H9 (cell line): ENCODE measurements around the gene TERT. TPM values are rescaled to one million over a fixed set of nuclear protein-coding genes. Genes with fewer than 3 reads are reported as not detected.

Experiments
- DNase-seq: peaks from one replicate; pipeline ENCODE4 v3.0.0-alpha.2; 2017
- H2AFZ ChIP-seq: one replicate; pipeline ENCODE4 v1.6.1; 2013; ENCODE audit warnings: mild to moderate bottlenecking, low read length, control low read depth, moderate library complexity
- H2AK5ac ChIP-seq: 2 replicates; pipeline ENCODE4 v1.6.1; 2013; ENCODE audit warnings: low read length, control low read depth, mixed read lengths; ENCODE audit not compliant: insufficient read length
- H2BK120ac ChIP-seq: one replicate; pipeline ENCODE4 v1.6.1; 2013; ENCODE audit warnings: low read depth, mild to moderate bottlenecking, low read length, control low read depth, inconsistent platforms; ENCODE audit not compliant: poor library complexity, severe bottlenecking
- H2BK12ac ChIP-seq: 2 replicates; pipeline ENCODE4 v1.6.1; 2013; ENCODE audit warnings: low read length, control low read depth, mixed read lengths, low read depth; ENCODE audit not compliant: insufficient read length
- H2BK15ac ChIP-seq: 2 replicates; pipeline ENCODE4 v1.6.1; 2013; ENCODE audit warnings: low read depth, low read length, control low read depth
- H2BK20ac ChIP-seq: one replicate; pipeline ENCODE4 v1.6.1; 2013; ENCODE audit warnings: low read depth, mild to moderate bottlenecking, low read length, control low read depth, inconsistent platforms; ENCODE audit not compliant: poor library complexity, severe bottlenecking
- H2BK5ac ChIP-seq: 2 replicates; pipeline ENCODE4 v1.6.1; 2013; ENCODE audit warnings: low read length, control low read depth, mixed read lengths; ENCODE audit not compliant: insufficient read length
- H3K14ac ChIP-seq: 2 replicates; pipeline ENCODE4 v1.6.1; 2013; ENCODE audit warnings: low read length, control low read depth; ENCODE audit not compliant: insufficient read depth
- H3K18ac ChIP-seq: 2 replicates; pipeline ENCODE4 v1.6.1; 2013; ENCODE audit warnings: low read depth, mild to moderate bottlenecking, mixed read lengths, low read length, control low read depth; ENCODE audit not compliant: insufficient read length
- H3K23ac ChIP-seq: 2 replicates; pipeline ENCODE4 v1.6.1; 2013; ENCODE audit warnings: low read length, control low read depth, mixed read lengths, low read depth; ENCODE audit not compliant: insufficient read length
- H3K23me2 ChIP-seq: 2 replicates; pipeline ENCODE4 v1.6.1; 2013; ENCODE audit warnings: low read depth, mild to moderate bottlenecking, mixed read lengths, low read length, control low read depth; ENCODE audit not compliant: insufficient read length, poor library complexity, severe bottlenecking
- H3K27ac ChIP-seq: 2 replicates; pipeline ENCODE4 v1.5.1; 2013; ENCODE audit warnings: low read length, control low read depth, mixed read lengths, low read depth; ENCODE audit not compliant: insufficient read length
- H3K27me3 ChIP-seq: 2 replicates; pipeline ENCODE4 v1.6.1; 2013; ENCODE audit warnings: low read length, control low read depth, inconsistent platforms; ENCODE audit not compliant: insufficient read depth
- H3K4ac ChIP-seq: 2 replicates; pipeline ENCODE4 v1.6.1; 2013; ENCODE audit warnings: low read depth, mild to moderate bottlenecking, control low read depth, inconsistent platforms, low read length, moderate library complexity
- H3K4me1 ChIP-seq: 2 replicates; pipeline ENCODE4 v1.6.1; 2013; ENCODE audit warnings: low read length, control low read depth, inconsistent platforms; ENCODE audit not compliant: insufficient read depth
- H3K4me2 ChIP-seq: 2 replicates; pipeline ENCODE4 v1.6.1; 2013; ENCODE audit warnings: low read length, control low read depth, mixed read lengths; ENCODE audit not compliant: insufficient read length, insufficient read depth
- H3K56ac ChIP-seq: 2 replicates; pipeline ENCODE4 v1.6.1; 2013; ENCODE audit warnings: low read depth, mild to moderate bottlenecking, mixed read lengths, low read length, control low read depth; ENCODE audit not compliant: insufficient read length
- H3K79me1 ChIP-seq: 2 replicates; pipeline ENCODE4 v1.6.1; 2013; ENCODE audit warnings: low read depth, mild to moderate bottlenecking, moderate library complexity, low read length, control low read depth, inconsistent platforms; ENCODE audit not compliant: insufficient read depth, poor library complexity, severe bottlenecking
- H3K79me2 ChIP-seq: 2 replicates; pipeline ENCODE4 v1.6.1; 2013; ENCODE audit warnings: low read length, control low read depth, inconsistent platforms; ENCODE audit not compliant: insufficient read depth
- H3K9ac ChIP-seq: 2 replicates; pipeline ENCODE4 v1.6.1; 2013; ENCODE audit warnings: low read length, control low read depth, mixed read lengths; ENCODE audit not compliant: insufficient read length; ENCODE audit errors: extremely low read depth
- H3K9me3 ChIP-seq: one replicate; pipeline ENCODE4 v1.6.1; 2013; ENCODE audit warnings: low read depth, low read length, inconsistent platforms; ENCODE audit not compliant: control insufficient read depth
- H3T11ph ChIP-seq: one replicate; pipeline ENCODE4 v1.6.1; 2013; ENCODE audit warnings: mild to moderate bottlenecking, low read length, control low read depth, inconsistent platforms
- H4K20me1 ChIP-seq: one replicate; pipeline ENCODE4 v1.6.1; 2013; ENCODE audit not compliant: control insufficient read depth, insufficient read length, insufficient read depth
- H4K5ac ChIP-seq: 2 replicates; pipeline ENCODE4 v1.6.1; 2013; ENCODE audit warnings: low read depth, mild to moderate bottlenecking, mixed read lengths, low read length, control low read depth; ENCODE audit not compliant: insufficient read length
- H4K8ac ChIP-seq: replicated peaks from 2 replicates; pipeline ENCODE4 v1.6.1; 2013; ENCODE audit warnings: low read length, control low read depth, mixed read lengths, low read depth; ENCODE audit not compliant: insufficient read length
- H4K91ac ChIP-seq: 2 replicates; pipeline ENCODE4 v1.6.1; 2013; ENCODE audit warnings: low read depth, mild to moderate bottlenecking, moderate library complexity, mixed read lengths, low read length, control low read depth; ENCODE audit not compliant: insufficient read length
- H3K27ac Mint-ChIP-seq, 3 experiments: 2 replicates in 2 of 3; 3 replicates in 1 of 3; pipeline ENCODE4 v1.8.0; 2020 to 2021; ENCODE audit warnings: mixed read lengths in 3 of 3, mild to moderate bottlenecking in 1 of 3, moderate library complexity in 1 of 3
- H3K27me3 Mint-ChIP-seq: 2 replicates; pipeline ENCODE4 v1.8.0; 2021; ENCODE audit warnings: low read depth, mild to moderate bottlenecking, moderate library complexity, mixed read lengths
- H3K36me3 Mint-ChIP-seq, 3 experiments: 2 replicates in 2 of 3; 3 replicates in 1 of 3; pipeline ENCODE4 v1.8.0; 2020 to 2021; ENCODE audit warnings: low read depth in 3 of 3, mixed read lengths in 3 of 3; ENCODE audit not compliant: insufficient read depth in 1 of 3
- H3K4me1 Mint-ChIP-seq, 2 experiments: 2 replicates each; pipeline ENCODE4 v1.8.0; 2020; ENCODE audit warnings: mixed read lengths in 2 of 2
- H3K4me3 Mint-ChIP-seq, 2 experiments: 2 replicates in 1 of 2; 3 replicates in 1 of 2; pipeline ENCODE4 v1.8.0; 2020 to 2021; ENCODE audit warnings: mild to moderate bottlenecking in 2 of 2, mixed read lengths in 2 of 2, moderate library complexity in 1 of 2
- H3K9me3 Mint-ChIP-seq, 2 experiments: 2 replicates in 1 of 2; 3 replicates in 1 of 2; pipeline ENCODE4 v1.8.0; 2020; ENCODE audit warnings: mild to moderate bottlenecking in 2 of 2, mixed read lengths in 2 of 2, moderate library complexity in 1 of 2
- WGBS: extraction: QIAGEN DNeasy Blood & Tissue Kit; methylation state at CpG from one replicate; pipeline ENCODE4 v1.1.7; 2013; ENCODE audit warnings: missing lambda C conversion rate, low lambda C conversion rate, mixed read lengths; ENCODE audit not compliant: insufficient read length; ENCODE audit errors: extremely low coverage; 5-methylcytosine and 5-hydroxymethylcytosine counted together
- total RNA-seq: library from RNA; stranded (reverse); gene quantifications from 2 replicates; pipeline ENCODE4 v1.2.1, GENCODE V29; 2021
- TF ChIP-seq, protein P1 (sequence below): fragments of 200-600 bp; sonication (generic); conservative IDR thresholded peaks from 3 replicates; pipeline ENCODE4 v1.8.0; 2021; ENCODE audit warnings: antibody characterized with exemption, mild to moderate bottlenecking

Gene TERT
- total RNA-seq, 1 experiment from 2014 or later, result 15.5 TPM

DNA sequence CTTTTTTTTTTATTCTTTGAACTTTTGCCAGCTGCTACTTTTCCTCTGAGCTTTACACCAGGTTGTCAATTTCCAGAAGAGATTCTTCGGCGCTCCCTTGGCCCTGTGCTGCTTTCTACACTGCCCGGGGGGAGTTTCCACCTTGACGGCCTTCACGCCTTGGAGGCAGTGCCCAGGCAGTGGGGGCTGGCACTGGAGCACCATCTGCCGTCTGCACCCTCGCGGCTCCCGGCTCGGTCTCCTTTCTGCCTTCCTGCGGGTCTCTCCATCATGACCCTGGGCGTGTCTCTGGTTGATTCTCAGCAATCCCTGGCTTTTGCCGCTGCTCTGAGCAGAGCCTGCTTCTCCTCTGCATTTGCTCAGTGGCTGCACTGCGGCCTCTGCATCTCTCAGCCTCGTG lies 66.7 kb downstream of the TERT start:
- Histone ChIP-seq H2BK120ac (no peak overlapping the region), H4K8ac (no peak overlapping the region), H3K27me3 (no peaks in the 10 kb centered on the region), H3K4ac (no peak overlapping the region), H3K27ac (no peak overlapping the region), H2BK5ac (no peak overlapping the region), H3K14ac (no peak overlapping the region; the same call in 1 of the 2 replicates), H3K79me1 (no peaks in the 10 kb centered on the region), H3K56ac (no peak overlapping the region), H2BK15ac (no peak overlapping the region), H3K4me2 (no peak overlapping the region), H3K9me3 (no peaks in the 10 kb centered on the region), H3K23me2 (no peaks in the 10 kb centered on the region), H2BK20ac (no peak overlapping the region), H4K5ac (no peak overlapping the region), H3K18ac (no peak overlapping the region), H4K20me1 (no peaks in the 10 kb centered on the region), H3K4me1 (no peaks in the 10 kb centered on the region; the same call in 1 of the 2 replicates), H3K23ac (no peak overlapping the region), H4K91ac (no peak overlapping the region), H2BK12ac (no peak overlapping the region), H2AFZ (no peak overlapping the region), H3T11ph (no peak overlapping the region), H3K79me2 (no peaks in the 10 kb centered on the region), H2AK5ac (no peak overlapping the region), H3K9ac (no peak overlapping the region)
- H3K9me3 Mint-ChIP-seq, result no peaks in the 10 kb centered on the region
- peaks cover 0 to 12% of the 10 kb centered on the region in 2 experiments; a peak in 2 of 4 replicates for H3K4me1 Mint-ChIP-seq
- DNase-seq, result no peak
- TF ChIP-seq, protein P1, sequence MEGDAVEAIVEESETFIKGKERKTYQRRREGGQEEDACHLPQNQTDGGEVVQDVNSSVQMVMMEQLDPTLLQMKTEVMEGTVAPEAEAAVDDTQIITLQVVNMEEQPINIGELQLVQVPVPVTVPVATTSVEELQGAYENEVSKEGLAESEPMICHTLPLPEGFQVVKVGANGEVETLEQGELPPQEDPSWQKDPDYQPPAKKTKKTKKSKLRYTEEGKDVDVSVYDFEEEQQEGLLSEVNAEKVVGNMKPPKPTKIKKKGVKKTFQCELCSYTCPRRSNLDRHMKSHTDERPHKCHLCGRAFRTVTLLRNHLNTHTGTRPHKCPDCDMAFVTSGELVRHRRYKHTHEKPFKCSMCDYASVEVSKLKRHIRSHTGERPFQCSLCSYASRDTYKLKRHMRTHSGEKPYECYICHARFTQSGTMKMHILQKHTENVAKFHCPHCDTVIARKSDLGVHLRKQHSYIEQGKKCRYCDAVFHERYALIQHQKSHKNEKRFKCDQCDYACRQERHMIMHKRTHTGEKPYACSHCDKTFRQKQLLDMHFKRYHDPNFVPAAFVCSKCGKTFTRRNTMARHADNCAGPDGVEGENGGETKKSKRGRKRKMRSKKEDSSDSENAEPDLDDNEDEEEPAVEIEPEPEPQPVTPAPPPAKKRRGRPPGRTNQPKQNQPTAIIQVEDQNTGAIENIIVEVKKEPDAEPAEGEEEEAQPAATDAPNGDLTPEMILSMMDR, result no peak
- no peak overlapping the region for H3K27ac Mint-ChIP-seq
- H3K36me3 Mint-ChIP-seq, result no peaks in the 10 kb centered on the region
- WGBS, result no CpG with 5 or more reads among the region's 15 CpGs
- H3K4me3 Mint-ChIP-seq, result no peak overlapping the region
- peaks cover 4% of the 10 kb centered on the region for H3K27me3 Mint-ChIP-seq
